PC-3 (cell line): ENCODE data around the gene RSPH6A.

ENCODE experiments used
- EZH2phosphoT487 ChIP-seq: fragments of 300-600 bp; sonication (generic); IDR thresholded peaks from 2 replicates; pipeline ENCODE4 v1.6.1; 2018; ENCODE audit warnings: mild to moderate bottlenecking, antibody characterized with exemption, low read length, borderline replicate concordance
- TF ChIP-seq, protein P1 (sequence below): fragments of 300-600 bp; sonication (generic); conservative IDR thresholded peaks from 2 replicates; pipeline ENCODE4 v1.5.1; 2017; ENCODE audit warnings: antibody characterized with exemption, low read depth, mild to moderate bottlenecking, low read length

DNA sequence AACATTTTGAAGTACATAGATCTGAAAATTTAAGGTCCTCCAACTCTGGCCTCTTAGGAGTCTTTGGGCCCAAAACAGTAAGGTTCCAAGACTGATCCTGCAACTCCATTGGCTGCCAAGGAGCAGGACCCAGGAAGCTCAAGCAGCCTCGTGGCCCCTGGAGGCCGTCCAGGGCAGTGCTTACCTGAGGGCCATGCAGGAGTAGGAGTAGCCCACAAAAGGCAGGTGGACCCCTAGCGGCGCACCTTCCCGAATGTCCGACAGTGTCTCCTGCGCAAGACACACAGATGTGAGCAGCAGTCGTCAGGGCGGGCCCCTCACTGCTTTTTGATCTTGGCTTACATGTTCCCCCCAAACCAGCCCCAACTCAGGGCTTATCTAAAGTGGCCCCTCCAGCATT lies 40.3 kb downstream of the RSPH6A start:
- TF ChIP-seq EZH2phosphoT487 = no peak
- TF ChIP-seq, protein P1, sequence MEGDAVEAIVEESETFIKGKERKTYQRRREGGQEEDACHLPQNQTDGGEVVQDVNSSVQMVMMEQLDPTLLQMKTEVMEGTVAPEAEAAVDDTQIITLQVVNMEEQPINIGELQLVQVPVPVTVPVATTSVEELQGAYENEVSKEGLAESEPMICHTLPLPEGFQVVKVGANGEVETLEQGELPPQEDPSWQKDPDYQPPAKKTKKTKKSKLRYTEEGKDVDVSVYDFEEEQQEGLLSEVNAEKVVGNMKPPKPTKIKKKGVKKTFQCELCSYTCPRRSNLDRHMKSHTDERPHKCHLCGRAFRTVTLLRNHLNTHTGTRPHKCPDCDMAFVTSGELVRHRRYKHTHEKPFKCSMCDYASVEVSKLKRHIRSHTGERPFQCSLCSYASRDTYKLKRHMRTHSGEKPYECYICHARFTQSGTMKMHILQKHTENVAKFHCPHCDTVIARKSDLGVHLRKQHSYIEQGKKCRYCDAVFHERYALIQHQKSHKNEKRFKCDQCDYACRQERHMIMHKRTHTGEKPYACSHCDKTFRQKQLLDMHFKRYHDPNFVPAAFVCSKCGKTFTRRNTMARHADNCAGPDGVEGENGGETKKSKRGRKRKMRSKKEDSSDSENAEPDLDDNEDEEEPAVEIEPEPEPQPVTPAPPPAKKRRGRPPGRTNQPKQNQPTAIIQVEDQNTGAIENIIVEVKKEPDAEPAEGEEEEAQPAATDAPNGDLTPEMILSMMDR = no peak
